Measurements from ENCODE around the gene PSMC6.

GRCh38 chr14:52695481-52696091 is 11.4 kb upstream of the PSMC6 start, which contains the start of gene ERO1A:
- TF ChIP-seq CTCF (IDR thresholded peaks at IDR 0.05) (no peak), POLR2AphosphoS5 (IDR thresholded peaks at IDR 0.05) (peak; percentile 34 to 80 (median 70)), POLR2A (IDR thresholded peaks at IDR 0.05) (peak in 1 of 4 donors; percentile 52), EP300 (IDR thresholded peaks at IDR 0.05) (no peak)
